GM19351 (cell line): ENCODE results near the gene PLD1.

Source experiments
- ATAC-seq: cut with Tn5 transposase; IDR thresholded peaks from one replicate; pipeline ENCODE4 v1.9.1; 2021; ENCODE audit warnings: mild to moderate bottlenecking, moderate library complexity; ENCODE audit not compliant: unreplicated experiment

The PLD1 gene

DNA sequence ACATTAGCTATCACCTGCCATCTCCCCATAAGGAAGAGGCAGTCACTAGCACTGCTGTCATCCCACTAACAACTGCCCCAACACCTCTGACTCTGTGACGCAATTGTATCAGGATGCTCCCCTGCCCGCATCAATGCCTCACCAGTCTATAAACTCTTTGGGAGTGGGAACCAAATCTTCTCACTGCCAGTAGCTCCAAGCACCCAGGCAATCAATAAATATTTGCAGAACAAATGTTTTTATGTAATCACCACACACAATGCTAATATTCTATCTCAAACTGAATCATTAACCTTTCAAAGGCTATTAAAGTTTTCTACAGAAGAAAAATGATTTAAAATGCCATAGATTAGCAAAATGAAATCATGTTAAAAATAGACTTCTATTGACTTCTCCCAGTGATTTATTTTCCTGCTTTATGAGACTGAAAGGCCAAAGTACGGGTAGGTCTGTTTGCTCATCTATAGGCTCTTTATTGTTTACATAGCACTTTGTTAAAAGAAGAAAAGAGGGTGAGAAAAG is 131.3 kb downstream of the PLD1 start:
- no peak for ATAC-seq

DNA sequence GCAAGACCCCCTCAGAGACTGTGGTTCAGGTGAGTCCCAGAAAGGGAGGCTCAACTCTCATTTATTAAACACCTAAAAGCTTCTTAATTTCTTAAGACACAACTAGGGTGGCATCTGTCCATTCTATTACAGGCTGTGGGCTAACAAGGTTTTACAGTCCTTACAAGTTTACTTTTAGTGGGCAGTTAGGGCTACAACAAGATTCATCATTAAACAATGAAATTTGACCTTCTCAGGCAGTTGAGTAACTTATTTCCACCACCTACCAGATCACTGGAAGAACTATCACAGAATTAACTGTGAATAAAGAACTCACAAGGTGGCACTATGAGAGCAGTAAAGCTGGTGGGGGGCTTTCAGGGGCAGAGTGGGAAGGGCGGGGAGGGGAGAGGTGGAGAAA is 132.6 kb downstream of the PLD1 start:
- ATAC-seq, result no peak

DNA sequence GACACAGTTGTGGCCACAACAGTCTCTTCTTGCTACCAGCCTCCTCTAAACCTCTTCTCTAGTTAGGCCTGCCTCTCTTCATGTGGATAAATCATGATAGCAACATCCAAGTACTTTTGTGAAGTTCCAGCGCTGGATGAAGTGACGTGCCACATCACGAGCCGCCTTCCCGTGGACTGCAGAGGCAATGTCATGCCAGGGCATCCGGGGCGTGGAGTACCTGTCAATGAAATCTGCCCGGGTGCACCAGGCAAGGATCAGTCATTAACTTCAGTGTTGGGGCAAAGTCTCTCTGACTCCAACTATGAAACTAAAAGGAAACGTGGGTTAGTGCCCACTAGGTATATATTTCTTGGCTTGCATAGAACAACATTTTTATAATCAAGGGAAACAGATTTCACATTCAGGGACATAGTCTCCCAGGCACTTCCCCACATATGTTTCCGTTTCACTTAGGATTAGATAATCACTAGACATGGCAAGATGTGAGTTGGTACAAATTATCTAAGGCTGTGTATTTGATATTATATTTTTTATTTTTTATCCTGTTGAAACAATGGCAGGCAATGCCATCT is 133.6 kb downstream of the PLD1 start:
- ATAC-seq, result no peak

DNA sequence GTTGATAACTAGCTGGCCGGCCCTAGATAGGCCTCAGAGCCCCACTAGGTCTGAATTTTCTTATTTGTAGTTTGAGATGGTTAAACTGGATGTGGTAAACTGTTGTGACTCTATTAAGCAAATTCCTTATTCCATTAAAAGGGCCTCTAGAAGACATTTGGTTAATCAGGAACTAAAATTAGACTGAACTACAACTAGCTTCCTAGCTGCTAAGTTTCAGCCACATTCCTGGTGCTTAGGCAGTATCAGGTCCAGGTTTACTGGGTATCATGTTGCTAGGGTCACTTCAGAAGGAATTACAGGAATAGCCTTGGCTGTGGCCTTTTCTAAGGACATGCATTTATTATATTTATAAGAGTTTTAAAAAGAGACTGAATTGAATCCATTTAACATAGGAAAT is 136.3 kb downstream of the PLD1 start:
- no peak for ATAC-seq

DNA sequence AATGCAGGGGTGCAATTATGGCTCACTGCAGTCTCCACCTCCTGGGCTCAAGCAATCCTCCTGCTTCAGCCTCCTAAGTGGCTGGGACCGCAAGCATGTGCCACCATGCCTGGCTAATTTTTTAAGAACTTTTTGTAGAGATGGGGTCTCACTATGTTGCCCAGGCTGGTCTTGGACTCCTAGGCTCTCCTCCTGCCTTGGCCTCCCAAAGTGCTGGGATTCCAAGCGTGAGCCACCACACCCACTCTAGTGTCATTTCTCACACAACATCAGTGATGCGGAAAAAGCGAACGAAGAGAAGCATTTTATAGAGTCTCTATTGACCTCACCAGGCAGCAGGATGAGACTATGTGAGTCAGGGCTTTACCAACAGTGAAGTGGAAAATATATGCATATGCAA is 137.7 kb downstream of the PLD1 start:
- ATAC-seq, result no peak

DNA sequence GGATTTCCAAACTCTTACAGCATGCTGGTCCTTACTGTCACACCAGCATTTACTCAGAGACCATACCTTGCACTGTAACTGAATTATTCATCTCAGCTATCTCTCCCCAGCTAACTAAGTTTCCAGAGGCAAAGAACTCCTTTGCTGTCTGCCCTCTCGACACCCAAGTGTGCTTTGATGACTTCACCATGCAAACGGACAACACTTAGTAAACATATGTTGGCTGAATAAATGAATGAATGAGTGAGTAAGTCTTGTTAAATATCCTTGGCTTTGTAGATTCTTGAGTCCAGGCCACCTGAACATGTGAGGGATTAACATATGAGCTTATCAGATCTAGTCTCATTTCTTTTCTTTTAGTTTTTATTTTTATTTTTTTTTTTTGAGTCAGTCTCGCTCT is 138.2 kb downstream of the PLD1 start:
- ATAC-seq, result no peak

DNA sequence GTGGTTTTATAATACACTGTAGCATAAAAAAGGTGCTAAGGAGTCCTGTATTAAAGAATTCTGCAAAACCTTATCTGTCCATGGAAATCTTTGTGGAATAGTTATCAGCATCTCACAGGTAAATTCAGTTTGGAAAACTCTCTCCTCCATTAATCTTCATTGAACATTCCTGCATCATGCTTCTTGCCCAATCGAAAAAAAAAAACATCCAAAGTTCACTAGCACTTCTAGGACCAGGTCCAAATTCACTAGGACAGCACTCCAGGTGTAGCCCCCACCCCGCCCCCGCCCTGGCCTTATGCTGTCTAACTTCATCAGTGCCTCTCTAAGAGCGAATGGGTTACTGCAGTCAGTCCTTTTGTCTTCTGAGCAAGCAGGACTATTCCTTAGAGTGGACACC is 138.6 kb downstream of the PLD1 start:
- ATAC-seq, result no peak

DNA sequence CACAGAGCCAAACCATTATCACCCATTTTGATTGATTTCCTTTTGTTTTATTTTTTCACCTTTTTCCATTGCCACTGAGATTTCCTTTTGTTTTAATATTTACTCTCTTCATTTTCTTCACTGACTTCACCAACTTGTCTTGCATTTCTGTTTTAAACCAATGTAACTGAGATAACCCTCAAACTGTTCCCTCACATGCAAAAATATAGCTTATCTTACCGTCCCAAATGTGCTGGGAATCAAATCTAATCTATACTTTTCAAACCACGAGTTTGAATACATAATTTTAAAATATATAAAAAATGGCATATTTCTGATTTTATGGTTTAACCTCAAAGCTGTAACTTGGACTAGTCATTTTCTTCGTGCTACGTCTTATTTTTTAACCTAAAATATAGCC is 143.8 kb downstream of the PLD1 start:
- ATAC-seq, result no peak

DNA sequence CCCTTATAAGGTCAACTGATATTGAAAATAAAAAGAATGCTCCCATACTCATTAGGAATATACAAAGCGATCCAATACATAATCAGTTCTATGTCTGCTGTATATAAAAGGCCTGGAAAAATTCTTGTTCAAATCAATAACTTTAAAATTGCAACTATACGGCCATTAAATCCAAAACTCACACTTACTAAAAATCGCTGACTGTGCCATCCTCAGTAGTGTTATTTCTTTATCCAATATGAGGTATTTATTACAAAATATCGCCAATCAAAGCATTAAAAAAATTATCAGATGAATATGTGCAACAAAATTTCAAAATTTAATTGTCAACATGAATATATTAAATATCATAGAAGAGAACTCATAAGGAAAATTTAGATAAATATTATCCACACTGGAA is 146.5 kb downstream of the PLD1 start:
- ATAC-seq, result no peak

DNA sequence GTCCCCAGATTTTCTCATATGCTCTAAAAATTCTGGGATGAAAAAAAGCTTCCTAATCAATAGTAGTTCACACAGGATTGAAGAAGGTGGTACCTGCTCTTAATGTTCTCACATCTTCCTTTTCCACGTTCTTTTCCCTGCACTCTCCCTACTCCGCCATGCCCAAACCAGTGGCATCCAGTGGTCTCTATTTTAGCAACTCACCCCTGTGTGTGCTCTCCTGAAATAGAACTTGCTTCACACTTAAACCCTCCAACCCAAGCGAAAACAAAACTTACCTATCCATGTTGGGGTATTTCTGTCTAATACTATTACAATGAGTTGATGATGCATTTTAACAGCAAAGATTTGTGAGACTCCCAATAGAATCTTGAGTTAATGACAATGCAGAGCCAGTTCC is 148.8 kb downstream of the PLD1 start:
- no peak for ATAC-seq

DNA sequence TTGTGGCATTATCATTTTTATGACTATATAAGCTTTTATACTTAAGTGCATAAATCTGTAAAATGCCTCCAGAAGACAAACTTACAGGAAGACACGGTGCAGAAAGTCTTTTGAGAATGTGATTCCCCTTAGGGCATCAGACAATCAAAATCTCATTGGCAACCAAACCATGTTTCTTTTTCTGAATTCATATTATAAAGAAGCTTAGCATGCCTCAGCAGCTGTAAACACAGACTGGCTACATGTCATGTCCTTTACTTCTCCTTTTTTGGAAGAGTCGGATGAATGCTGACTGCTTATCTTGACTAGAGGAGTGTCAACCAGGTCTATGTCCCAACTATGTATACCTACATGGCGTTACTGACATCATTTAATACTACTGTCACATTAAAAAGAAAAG is 150.1 kb downstream of the PLD1 start:
- ATAC-seq, result no peak

DNA sequence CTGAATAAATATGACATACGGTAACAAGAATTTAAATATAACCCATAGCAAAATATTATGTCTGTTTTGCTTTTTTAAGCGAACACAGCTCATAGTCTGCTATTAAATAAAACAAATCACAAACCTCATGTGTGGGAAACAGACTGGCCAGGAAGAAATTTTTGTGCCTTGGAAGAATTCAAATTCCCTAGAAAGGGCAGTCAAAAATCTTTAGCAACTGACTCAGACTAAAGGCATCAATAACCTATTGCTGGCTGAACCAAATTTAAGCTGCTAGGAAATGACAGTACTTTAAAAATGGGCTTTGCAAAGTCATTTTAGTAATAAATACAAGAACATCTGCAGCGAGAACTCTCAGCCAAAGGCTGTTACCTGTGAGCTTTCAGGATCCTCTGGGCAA is 151.4 kb downstream of the PLD1 start:
- ATAC-seq, result no peak

DNA sequence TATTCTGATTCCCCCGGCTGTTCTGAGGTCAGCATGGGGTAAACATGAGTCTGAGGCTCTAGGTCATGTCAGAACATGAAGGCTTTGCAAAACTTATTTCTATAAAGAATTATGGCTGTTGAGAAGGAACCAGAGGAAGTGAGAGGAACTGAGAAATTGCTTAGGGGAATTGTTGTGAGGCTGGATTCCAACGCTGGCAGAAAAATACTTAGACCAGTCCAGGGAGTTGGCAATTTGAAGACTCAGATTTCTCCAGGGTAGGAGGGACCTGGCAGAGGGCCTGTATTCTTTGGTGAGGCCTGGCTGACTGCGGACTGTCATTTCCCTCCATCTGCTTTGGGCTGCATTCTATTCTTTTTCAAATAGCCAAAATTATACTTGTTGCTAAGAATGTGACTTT is 155.5 kb downstream of the PLD1 start:
- ATAC-seq, result no peak

DNA sequence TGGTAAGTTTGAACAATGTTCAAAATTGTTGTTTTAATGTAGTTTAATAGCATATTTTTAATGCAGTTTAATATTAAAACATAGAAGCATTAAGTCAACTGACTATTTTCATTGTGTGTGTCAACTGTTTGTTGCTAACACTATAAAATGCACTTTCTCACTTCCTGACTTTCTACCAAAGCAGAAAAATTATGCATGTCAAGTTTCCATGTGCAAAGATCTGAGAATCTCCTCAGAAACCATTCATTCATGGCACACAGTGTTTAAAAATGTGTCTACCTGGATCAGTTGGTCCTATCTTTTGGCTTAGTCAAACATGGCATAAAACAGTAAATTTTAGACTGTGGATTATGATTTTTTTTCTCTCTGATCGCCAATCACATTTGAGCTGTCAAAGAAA is 156.0 kb downstream of the PLD1 start:
- ATAC-seq, result no peak

DNA sequence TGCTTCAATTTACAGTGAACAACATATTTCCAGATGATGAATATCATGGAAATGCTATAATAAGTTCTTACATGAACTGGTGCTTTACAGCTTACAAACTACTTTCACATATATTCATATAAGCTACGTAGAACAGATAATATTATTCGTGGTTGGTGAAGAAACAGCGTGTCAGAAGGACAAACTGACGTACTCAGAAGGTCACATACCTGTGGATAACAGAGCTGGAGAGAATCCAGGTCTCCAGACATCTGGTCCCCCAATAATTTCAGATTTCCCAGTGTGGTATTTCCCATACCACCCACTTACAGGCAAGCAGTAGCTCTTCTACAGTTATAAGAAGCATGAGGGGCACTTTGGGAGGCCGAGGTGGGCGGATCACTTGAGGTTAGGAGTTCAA is 156.6 kb downstream of the PLD1 start:
- ATAC-seq, result no peak

DNA sequence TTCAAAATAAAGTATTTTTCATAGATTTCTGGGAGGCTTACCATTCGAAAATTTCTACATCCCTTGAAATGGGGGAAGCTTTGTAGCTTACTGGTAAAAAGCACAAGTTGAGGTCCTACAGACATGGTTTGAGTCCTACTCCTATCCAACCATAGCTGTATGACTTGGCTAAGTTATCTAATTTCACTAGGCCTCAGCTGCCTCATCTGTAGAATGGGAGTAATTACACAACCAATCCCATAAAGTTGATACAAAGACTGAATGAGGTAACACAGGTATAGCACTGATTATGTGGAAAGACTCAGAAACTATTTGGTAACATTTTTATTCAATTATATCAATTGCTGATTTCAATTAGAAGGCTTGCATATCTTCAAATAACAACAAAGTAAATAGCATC is 157.4 kb downstream of the PLD1 start:
- ATAC-seq, result no peak

DNA sequence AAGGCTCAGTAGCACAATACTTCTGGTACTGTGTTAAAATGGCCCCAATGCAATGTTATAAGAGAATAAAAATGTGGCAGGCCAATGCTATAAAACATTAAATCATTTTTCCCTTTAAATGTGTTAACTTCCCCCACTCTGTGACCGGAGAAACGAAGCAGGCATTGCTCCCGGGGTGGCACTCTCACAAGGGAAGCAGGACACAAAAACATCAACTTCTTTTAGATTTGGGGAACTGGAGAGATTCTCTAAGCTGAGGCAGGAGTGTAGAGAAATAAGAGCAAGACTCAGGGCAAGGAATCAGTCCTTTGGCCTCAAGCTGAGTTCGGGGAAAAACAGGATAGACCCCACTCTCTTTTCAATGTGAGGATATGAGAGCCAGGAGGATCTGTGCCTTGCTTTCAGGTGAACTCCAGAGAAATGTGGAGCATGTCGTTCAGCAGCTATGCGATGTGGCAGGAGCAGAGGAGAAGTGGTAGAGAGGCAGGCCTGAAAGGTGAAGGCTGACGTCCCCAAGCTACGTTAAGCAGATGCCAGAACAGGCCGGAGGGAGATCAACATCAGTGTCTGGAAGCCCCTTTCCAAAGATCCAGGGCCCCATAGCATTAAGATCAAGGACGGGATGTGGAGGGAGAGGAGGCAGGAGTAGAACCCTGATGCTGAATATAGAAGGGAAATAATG is 160.2 kb downstream of the PLD1 start:
- no peak for ATAC-seq

DNA sequence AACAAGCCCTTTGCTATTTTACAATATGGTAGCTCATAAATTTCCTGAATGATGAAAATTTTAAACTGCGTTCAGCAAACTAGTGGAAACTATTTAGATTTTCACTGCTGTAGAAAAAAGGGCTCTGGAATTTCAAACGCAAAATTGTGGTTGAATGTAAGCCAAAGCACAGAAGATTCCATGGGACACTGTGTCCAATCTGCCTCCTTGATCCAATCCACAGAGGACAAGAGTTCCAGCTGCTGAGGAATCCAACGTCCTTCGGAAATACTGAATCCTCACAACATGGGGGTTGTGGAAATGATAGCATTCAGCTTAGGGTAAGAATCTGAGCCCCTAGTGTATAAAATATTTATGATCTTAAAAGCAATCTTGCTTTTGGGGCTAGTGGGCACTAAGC is 161.0 kb downstream of the PLD1 start:
- no peak for ATAC-seq

DNA sequence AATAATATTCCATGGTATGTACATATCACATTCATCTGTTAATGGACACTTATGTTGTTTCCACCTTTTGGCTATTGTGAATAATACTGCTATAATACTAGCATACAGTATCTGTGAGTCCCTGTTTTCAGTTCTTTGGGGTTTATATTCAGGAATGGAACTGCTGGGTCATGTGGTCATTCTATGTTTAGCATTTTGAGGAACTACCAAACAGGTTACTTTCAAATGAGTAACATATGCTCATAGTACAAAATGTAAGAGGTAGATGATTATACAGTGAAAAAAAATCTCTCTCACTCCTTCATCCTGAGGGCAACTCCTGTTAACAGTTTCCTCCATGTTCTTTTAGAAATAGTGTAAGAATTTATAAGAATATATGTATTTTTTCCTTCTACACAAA is 162.2 kb downstream of the PLD1 start:
- no peak for ATAC-seq

DNA sequence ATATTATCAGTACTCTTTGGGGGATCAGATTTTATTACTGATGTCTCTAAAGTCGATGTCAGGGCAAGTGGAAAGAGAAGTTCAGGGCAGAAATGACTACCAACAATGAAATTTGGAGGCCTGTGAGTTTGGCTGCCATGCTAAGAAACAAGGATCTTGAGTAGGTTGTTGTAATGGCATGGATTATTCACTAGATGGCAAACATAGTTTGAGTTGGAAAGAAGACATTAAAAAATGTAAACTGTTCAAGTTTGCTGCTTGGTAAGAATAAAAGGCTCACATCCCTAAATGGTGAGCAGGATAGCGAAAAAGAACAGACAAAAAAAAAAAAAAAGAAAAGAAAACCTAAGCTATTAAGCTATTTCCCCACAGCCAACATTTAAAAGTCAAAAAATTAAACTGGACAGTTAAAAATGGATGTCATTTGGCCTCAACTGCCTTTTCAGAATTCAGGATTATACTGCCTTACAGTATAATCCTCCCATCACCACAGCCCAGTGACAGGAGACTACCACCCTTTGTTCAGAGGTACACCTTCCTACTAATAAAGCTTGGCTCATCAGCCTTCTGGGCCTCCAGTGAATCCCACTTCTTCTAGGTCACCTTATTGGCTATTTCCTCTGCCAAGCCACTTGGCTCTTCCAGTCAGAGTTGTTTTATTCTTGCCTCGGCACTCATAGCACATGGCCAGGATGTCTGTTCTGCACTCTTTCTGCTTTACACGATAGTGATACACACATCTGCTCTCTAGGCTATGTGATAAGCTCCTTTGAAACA is 163.7 kb downstream of the PLD1 start:
- ATAC-seq, result peak; percentile 70

DNA sequence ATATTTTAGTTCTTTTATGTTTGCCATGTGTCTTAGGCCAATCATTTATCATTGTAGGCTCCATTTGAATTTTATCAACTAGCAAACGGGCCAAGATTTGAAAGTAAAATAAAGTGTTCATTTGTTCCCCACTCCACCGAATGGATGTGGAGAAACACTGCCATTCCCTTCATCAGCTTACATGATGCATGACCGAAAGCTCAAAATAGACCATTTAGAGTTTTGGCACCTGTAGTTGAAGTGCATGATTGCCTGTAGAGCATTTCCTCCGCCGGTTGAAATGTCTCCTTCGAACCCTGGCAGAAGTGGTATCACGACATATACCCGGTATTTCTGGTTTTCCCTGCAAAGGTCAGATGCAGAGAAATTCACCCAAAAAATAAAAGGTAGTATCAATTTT is 165.6 kb downstream of the PLD1 start:
- ATAC-seq, result no peak

DNA sequence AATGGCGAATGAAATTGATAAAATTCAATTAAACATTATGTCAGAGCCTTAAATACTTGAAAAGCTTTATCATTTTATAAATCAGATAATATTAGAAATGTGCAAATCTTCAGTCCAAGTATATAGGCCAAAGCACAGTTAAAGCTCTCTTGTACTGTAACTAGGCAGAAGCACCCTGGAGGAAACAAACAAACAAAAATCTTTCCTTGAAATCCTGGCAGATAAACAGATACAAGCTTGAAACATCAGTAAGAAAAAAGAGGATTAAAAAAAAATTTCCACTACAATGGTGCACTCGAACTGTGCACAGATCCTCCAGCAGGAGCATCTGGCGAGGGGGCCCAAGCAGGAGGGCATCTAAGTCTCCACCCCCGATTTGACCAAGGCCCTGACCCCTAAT is 166.6 kb downstream of the PLD1 start:
- no peak for ATAC-seq
